Uterus (tissue), 4 donors: ENCODE measurements around the gene IL10. TPM values are rescaled to one million over a fixed set of nuclear protein-coding genes. Genes with fewer than 3 reads are reported as not detected.

Experiments
- DNase-seq, 2 donors: peaks; one replicate each; pipeline ENCODE4 v3.0.0-alpha.2; 2019 to 2020
- H3K27ac ChIP-seq, 2 donors: fragments of 200-600 bp; sonication (generic); 1 replicate in 1 of 2; 2 replicates in 1 of 2; pipeline ENCODE4 v1.5.1; 2016 to 2018
- H3K27me3 ChIP-seq, 2 donors: fragments of 200-600 bp; sonication (generic); one replicate each; pipeline ENCODE4 v1.5.1; 2018 to 2019; ENCODE audit warnings: control low read depth in 1 of 2
- H3K36me3 ChIP-seq, 2 donors: fragments of 200-600 bp; sonication (generic); one replicate each; pipeline ENCODE4 v1.5.1; 2019; ENCODE audit warnings: control low read depth in 1 of 2
- H3K4me1 ChIP-seq, 2 donors: fragments of 200-600 bp; sonication (generic); one replicate each; pipeline ENCODE4 v1.5.1; 2018 to 2019; ENCODE audit warnings: control low read depth in 1 of 2
- H3K4me3 ChIP-seq, 2 donors: fragments of 200-600 bp; sonication (generic); 1 replicate in 1 of 2; 2 replicates in 1 of 2; pipeline ENCODE4 v1.5.1; 2018 to 2019; ENCODE audit warnings: mild to moderate bottlenecking in 1 of 2
- H3K9me3 ChIP-seq, 2 donors: fragments of 200-600 bp; sonication (generic); one replicate each; pipeline ENCODE4 v1.5.1; 2019; ENCODE audit warnings: control low read depth in 1 of 2
- POLR2A ChIP-seq, 2 donors: fragments of 450-650 bp; IDR thresholded peaks; one replicate each; pipeline ENCODE4 v1.6.1; 2016; ENCODE audit warnings: antibody characterized with exemption in 2 of 2, mild to moderate bottlenecking in 1 of 2, moderate library complexity in 1 of 2
- intact Hi-C: fragments of 100-400 bp; cut with DNase I; formaldehyde crosslinking; loops from one replicate; pipeline ENCODE4 v1.15.1; 2023; ENCODE audit warnings: low total_unique reads
- total RNA-seq, 4 donors: library from RNA; depleted of rRNA in 3 of 4; stranded (reverse); fragments of >200 nt in 3 of 4; gene quantifications; one replicate each; pipeline versions ENCODE4 v1.1.0 to v1.2.4, GENCODE V29; 2014 to 2023
- TF ChIP-seq, protein P1 (sequence below), 4 experiments: fragments of 200-600 bp in 2 of 4; fragments of 450-650 bp in 2 of 4; sonication (generic) in 2 of 4; IDR thresholded peaks; one replicate each; pipeline ENCODE4 v1.5.1; 2016 to 2019; ENCODE audit warnings: antibody characterized with exemption in 4 of 4, mild to moderate bottlenecking in 2 of 4, moderate library complexity in 1 of 4
- donor health status: DM: yes; HTN: yes; CAD: no.

IL10 gene
- total RNA-seq, 4 donors from 2014 or later: 0.55 to 3.2 TPM; not detected in 2

DNA sequence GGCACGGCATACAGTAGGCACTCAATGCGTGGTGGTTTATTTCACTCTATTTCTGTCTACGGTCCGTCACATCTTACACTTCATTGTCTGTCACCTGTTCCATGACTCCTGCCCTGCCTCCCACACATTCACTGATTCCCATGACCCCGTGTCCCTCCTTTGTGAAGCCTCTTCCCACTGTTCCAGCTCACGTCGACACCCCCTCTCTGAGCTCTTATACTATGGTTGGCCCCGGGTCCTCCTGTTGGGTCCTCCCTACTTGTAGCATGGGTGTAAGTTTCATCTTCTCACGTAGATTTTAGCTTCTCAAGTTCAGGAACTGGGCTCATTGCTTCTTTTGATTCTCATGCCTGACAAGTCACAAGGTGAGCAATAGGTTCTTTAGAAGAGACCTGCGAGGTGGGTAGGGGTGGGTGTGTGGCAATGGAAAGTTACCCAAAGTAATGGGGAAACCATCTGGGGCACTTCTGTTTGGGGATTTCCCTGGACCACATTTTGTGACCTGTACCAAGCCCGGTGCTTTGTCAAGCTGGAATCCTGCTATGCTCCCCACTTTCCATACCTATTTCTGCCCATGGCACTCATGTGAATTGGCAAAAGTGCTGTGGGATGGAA is 22.1 kb upstream of the IL10 start:
- Histone ChIP-seq H3K4me3 (no peak overlapping the region), H3K27ac (no peak overlapping the region), H3K36me3 (no peaks in the 10 kb centered on the region), H3K27me3 (no peaks in the 10 kb centered on the region), H3K9me3 (no peaks in the 10 kb centered on the region), H3K4me1 (no peaks in the 10 kb centered on the region)
- intact Hi-C loops: no loop called here
- TF ChIP-seq, protein P1, sequence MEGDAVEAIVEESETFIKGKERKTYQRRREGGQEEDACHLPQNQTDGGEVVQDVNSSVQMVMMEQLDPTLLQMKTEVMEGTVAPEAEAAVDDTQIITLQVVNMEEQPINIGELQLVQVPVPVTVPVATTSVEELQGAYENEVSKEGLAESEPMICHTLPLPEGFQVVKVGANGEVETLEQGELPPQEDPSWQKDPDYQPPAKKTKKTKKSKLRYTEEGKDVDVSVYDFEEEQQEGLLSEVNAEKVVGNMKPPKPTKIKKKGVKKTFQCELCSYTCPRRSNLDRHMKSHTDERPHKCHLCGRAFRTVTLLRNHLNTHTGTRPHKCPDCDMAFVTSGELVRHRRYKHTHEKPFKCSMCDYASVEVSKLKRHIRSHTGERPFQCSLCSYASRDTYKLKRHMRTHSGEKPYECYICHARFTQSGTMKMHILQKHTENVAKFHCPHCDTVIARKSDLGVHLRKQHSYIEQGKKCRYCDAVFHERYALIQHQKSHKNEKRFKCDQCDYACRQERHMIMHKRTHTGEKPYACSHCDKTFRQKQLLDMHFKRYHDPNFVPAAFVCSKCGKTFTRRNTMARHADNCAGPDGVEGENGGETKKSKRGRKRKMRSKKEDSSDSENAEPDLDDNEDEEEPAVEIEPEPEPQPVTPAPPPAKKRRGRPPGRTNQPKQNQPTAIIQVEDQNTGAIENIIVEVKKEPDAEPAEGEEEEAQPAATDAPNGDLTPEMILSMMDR (IDR thresholded peaks at IDR 0.05): no peak
- TF ChIP-seq POLR2A (IDR thresholded peaks at IDR 0.05): no peak
- no peak for DNase-seq

DNA sequence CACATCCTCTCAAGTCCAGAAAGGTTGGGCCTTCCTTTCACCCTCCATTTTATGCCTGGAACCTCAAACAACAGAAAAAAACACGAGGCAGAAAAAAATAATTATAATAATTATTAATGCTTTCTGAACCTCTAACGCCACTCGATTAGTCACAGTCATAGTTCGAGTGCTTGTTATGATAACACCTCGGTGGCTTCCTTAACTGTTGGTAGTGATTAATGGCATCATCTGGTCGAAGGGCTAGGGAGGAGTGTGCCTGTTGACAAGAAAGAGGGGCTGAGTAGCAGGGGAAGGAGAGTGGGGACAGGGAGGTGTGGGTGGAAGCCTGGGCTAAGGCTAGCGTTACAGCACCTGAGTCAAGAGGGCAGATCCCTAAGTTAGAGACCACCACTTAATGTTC is 21.3 kb upstream of the IL10 start:
- TF ChIP-seq POLR2A (IDR thresholded peaks at IDR 0.05): no peak
- TF ChIP-seq, protein P1 (IDR thresholded peaks at IDR 0.05): no peak
- Histone ChIP-seq H3K4me3 (no peak overlapping the region), H3K27me3 (no peaks in the 10 kb centered on the region), H3K27ac (no peak overlapping the region), H3K36me3 (no peaks in the 10 kb centered on the region), H3K9me3 (no peaks in the 10 kb centered on the region), H3K4me1 (no peaks in the 10 kb centered on the region)
- intact Hi-C loops: no loop called here
- no peak for DNase-seq

DNA sequence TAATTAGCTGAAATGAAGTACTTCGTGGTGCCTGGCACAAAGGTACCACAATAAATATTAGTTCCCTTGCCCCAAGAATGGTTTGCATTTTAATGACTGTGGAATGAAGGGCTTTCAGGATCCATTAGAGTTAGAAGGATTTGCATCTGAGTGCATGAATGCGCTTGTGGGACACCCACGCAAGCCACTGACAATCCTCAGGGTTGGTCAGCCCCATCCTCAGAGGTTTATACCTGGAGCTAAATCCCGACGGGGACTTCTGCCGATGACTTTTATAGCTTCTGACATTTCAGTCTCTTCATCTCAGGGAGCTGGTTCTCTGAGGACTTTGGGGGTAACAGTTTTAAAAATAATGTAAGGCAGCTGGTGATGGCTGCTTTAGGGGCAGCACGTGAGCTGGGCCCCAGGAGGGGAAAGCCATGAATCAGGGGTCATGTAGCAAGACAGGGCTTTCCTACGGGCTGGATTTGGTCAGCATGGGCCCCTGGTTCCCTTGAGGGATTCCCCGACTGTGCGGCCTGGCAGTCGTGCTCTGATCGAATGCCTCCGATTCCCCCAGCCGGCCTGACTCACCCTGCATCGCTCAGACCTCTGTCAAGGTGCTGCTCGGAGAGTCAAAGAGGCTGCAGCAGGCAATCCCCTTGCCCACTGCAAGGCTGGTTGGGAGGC is 20.8 kb upstream of the IL10 start:
- intact Hi-C loops: no loop called here
- no peak for DNase-seq
- Histone ChIP-seq H3K4me3 (no peak overlapping the region), H3K9me3 (no peaks in the 10 kb centered on the region), H3K27ac (no peak overlapping the region), H3K27me3 (no peaks in the 10 kb centered on the region), H3K36me3 (no peaks in the 10 kb centered on the region), H3K4me1 (no peaks in the 10 kb centered on the region)
- TF ChIP-seq, protein P1 (IDR thresholded peaks at IDR 0.05): no peak

DNA sequence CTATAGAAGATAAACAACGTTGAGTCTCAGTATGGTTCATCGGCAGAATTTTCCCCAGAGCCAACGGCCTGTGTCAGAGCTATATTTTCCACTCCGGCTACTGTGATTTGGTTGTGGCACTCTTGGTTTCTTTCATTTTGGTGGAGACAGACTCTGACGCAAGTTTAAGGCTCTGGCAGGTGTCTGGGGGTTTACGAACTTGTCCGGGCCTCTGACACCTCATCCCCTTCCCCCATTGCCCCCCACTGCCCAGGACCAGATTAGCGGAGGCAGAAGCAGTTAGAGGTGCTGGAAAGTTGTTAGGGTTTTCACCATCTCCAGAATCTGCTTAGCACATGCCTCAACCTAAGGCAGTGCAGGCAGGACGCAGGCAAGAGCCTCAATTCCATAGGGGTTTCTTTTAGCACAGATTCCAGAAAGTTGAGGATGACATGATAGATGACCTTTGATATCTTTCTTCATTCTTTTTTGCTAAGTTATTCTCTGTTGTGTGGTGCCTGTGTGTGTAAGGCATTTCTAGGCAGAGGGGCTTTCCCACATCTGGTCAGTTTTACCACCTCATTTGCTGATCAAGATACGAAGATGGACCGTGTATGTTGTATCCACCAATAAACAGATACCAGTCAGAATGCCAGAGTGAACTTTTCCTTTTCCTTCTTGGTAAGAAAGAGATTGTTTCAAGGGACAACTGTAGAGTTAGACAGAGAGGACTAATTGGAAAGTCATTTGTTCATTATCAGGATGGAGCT is 18.4 kb upstream of the IL10 start:
- Histone ChIP-seq H3K9me3 (no peaks in the 10 kb centered on the region), H3K27me3 (no peaks in the 10 kb centered on the region), H3K27ac (no peak overlapping the region), H3K4me3 (no peak overlapping the region), H3K36me3 (no peaks in the 10 kb centered on the region), H3K4me1 (no peaks in the 10 kb centered on the region)
- intact Hi-C loops: no loop called here
- TF ChIP-seq, protein P1 (IDR thresholded peaks at IDR 0.05): no peak
- no peak for TF ChIP-seq POLR2A (IDR thresholded peaks at IDR 0.05)
- DNase-seq: no peak

DNA sequence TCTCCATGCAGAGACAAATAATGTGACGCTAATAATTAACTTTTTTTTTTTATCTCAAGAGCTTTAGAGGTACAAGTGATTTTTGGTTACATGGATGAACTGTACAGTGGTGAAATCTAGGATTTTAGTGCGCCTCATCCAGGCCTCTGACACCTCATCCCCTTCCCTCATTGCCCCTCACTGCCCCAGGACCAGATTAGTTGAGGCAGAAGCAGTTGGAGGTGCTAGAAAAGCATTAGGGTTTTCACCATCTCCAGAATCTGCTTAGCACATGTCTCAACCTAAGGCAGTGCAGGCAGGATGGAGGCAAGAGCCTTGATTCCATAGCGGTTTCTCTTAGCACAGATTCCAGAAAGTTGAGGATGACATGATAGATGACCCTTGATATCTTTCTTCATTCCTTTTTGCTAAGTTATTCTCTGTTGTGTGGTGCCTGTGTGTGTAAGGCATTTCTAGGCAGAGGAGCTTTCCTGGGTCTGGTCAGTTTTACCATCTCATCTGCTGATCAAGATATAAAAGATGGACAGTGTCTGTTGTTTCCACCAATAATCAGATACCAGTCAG is 16.3 kb upstream of the IL10 start:
- H3K9me3 ChIP-seq: no peaks in the 10 kb centered on the region
- no peaks in the 10 kb centered on the region for H3K4me1 ChIP-seq
- no peak overlapping the region for H3K4me3 ChIP-seq
- no peaks in the 10 kb centered on the region for H3K27me3 ChIP-seq
- no peaks in the 10 kb centered on the region for H3K36me3 ChIP-seq
- TF ChIP-seq, protein P1 (IDR thresholded peaks at IDR 0.05): no peak
- no peak for TF ChIP-seq POLR2A (IDR thresholded peaks at IDR 0.05)
- no peak for DNase-seq
- intact Hi-C loops: no loop called here
- no peak overlapping the region for H3K27ac ChIP-seq
